IPS-NIHi11 (cell line): ENCODE results near the gene ZFAND2B.

ENCODE experiments used
- DNase-seq: peaks from one replicate; pipeline ENCODE4 v3.0.0; 2012; ENCODE audit warnings: mixed read lengths, low spot score

Gene ZFAND2B

DNA sequence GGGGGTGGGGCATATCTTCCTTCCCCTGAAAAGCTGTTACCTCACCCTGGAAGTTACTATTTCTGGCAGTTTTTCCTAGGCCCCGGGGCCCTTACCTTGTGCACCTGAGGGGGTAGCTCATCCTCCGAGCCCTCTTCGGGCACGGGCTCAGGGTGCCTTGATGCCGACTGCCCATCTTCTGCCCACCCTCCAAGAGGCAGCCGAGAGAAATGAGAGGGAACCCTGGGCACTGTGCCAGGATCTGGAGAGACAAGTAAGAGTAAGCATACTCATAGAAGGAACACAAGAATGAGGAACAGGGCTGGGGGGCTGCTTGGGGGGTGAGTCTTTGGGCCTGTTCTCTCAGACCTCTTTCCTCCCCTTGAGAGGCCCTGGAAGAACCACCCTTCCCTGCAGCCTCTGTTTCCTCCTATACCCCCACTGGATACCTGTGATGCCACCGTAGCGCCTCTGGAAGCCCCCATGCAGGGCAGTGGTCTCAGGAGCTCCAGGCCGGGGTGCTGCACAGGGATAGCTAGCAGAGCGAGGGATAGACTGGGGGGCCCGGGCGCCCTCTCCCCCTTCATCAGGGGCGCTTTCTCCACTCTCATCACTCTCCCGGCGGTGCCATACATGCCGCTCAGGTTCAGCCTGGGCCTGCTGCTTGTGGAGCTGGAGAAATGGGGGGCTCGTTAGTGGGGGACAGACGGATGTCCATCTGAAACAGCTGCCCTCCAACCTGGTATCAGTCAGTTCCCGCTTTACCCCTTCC lies 14.2 kb downstream of the ZFAND2B start:
- no peak for DNase-seq

DNA sequence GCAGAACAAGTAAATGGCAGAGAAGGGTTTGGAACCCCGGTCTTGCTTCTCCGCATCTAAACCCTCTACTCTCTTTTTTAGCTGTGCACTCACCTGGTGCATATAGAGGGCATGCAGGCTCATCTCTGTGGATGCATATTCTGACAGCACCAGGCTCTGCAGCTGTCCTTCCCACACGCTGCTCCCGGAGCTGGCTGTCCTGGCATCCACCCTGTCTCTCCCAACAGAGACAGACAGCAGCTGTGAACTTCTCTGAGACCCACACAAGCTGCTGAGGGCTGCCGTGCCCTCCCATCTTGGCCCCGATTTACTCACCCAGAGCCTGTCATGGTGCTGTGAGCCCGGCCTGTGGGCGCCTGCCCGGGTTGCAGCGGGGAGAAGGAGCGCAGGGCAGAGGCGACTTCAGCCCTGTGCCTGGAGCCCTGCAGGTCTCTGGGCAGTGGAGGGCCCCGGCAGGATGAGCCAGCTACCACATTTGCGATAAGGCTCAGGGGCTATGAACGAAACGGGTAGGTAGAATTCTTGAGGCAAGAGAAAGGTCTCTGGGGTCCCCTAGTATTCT lies 15.5 kb downstream of the ZFAND2B start:
- no peak for DNase-seq

DNA sequence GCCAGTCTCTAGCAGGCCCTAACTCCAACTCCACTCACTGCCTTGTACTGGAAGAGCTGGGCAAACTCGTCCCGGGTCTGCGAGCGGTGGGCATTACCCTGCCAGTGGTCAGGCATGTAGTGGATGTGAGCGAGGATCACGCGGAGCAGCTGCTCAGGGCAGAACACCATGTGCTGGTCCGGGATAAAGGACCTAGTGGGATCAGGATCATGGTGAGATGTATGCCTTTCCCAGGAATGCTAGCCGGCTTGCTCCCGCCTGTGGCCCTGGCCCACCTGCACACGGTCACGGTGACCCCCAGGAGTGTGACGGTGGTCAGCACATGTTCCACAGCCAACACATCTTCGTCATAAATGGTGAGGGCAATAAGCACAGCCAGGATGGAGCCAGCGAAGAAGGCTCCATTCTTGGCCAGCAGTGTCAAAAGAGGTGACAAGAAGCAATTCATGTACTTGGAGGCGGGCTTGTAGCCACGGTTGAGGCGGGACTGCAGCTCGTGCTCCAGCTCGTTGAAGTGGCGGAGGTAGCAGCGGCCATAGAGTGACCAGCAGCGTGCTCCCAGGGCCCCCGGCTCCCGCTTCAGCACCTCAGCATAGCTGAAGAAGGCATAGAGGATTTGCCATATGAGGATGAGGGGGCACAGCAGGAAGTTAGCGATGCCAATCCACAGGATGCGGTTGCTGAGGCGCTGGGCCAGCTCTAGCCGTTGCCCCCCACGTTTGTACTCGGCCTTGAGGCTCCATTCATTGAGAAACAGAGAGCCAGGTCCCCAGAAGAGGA lies 17.4 kb downstream of the ZFAND2B start:
- DNase-seq = no peak

DNA sequence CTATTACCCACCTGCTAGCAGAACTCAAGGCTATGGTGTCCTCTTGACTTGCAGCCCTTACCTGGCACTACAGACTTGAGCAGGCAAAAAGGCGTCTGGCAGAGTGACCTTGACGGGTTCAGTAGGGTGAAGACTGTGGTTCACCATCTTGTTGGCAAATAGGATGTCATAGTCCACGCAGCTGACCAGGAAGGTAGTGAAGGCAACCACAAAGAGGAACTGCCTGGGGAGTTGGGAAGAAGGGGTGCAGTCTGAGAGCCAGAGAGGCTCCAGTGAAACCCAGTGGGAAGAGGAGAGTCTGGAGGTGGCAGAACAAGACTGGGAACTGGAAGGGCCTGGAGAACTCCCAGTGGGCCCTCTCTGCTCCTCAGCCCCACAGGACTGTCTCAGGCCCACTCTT lies 18.8 kb downstream of the ZFAND2B start:
- DNase-seq = no peak

DNA sequence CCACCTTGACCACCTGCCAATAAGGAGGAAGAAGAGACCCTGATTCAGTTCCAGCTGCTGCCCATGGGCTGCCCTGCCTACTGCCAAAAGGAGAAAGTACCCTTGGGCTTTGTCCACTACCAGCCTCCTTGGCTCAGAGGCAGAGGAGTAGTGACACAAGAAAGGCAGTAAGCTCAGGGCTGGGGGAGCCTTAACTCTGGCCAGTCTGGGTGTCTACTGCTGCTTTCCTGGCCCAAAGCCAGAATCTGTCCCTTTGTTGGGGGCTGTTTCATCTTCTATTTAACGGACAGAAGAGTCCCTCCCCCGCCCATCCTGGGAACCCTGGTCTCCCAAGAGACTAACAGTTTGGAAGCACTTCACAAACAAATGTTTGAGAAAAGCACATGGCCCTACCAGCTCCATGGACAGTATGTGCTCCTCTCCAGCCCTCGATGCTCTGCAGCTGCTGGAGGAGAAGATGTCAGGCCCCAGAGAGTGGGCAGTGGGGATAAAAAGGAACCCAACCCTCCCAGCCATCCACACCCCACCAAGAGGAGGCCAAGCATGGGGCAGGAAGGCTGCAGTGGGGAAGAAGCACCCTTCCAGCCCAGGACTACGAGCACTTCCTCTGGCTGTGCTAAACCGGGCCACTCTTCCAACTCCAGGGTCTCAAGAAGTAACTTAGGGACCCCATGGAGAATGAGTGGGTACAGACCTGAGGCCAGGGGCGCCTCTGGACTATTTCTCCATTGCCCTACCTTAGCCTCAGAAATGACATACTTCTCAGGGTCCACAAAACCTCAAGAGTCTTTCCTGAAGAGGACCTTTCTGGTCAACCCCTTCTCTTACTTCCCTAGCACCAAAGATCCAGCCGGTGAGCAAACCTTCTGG lies 21.7 kb downstream of the ZFAND2B start:
- DNase-seq = no peak

DNA sequence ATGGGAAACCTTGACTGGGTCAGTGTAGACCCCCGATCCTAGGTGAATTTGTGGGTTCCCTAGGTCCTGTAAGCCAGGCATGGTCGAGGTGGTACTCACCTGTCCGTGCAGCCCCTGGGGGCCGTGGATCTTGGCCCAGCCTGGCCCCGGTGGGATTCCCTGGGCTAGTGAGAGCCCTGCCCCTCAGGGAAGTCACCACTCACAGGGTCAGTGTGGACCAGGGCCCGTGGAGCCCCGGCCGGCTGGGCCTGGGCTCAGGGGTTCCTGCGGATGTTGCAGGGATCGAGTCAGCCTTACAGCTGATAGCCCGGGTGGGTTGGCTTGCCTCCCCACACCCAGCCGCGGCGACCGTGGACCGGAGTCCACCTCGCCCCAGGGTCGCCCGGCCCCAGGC lies 22.3 kb downstream of the ZFAND2B start:
- DNase-seq = no peak

DNA sequence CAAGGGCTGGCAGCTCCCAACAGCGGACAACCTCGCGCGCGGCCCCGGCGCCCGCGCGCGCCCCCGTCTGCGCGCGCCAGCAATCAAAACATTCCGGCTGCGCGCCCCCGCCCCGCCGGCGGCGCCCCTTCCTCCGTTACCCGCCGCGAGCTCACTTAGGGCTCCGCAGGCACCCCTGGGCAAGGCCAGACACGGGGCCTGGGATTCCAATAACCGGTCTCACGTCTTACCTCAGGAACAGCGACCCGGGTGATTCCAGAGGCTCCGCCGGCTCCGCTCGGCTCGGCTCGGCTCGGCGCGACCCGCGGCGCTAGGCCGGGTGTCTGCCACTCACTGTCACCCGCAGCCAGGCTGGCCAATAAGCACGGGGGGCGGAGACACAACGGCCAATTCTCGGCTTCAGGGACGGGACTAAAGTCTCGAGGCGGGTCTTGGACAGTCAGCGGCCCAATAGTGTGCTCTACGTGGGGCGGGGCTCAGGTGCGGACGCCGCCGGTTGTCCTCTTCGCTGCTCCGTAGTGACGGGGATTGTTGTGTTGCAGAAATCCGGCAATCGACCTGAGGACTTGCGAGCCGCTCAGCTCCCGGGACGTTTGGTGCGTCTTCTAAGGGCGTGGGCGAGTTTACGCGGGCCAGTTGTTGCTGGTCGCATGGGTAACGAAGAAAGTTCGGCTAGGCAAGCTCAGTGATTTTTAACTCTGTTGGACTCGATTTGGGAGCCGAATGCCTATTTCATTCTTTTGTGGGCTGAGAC lies 22.9 kb downstream of the ZFAND2B start, which contains the start of the genes ANKZF1 and ATG9A:
Gene ANKZF1 (plus strand): TSS at position 502 of the 754 bp plus-strand sequence. CDS start 452 bp downstream, outside the sequence.
Gene ATG9A (minus strand): TSS at position 332 of the 754 bp plus-strand sequence. CDS start 1,612 bp downstream, outside the sequence.
- DNase-seq = peak; percentile 99

DNA sequence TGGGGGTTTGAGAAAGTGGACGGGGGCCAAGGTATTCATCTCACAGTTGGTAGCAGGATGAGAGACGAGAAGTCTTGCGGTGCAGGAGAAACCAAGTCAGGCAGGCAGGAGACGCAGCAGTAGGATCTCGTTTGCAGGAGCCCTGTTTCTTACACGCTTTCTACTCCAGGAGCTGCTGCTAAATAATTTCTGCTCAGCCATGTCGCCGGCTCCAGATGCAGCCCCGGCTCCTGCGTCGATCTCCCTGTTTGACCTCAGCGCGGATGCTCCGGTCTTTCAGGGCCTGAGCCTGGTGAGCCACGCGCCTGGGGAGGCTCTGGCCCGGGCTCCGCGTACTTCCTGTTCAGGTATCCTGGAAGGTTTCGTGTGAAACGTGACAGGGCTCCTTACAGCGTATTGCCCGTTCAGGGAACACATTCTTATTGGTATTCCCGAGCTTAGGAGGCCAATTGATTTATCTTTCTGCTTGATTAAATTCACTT lies 23.5 kb downstream of the ZFAND2B start:
- DNase-seq = peak; percentile 56

DNA sequence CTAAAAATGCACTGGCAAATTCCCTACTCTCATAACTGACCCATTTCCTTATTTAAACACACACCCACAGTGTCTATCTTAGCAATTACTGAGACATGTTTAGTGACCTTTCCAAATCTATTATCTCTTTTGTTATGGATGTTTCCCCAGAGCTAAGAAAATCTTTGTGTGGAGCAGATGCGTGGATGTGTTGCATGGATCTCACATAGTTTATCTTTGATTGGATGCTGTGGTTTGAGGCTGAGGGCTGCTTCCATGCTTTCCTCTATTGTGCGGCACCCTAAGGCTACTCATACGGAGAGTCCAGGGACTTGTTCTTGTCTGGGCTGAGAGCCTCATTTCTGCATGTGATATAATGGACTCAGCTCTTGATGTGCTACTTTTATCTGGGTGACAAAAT lies 27.7 kb downstream of the ZFAND2B start:
- no peak for DNase-seq

DNA sequence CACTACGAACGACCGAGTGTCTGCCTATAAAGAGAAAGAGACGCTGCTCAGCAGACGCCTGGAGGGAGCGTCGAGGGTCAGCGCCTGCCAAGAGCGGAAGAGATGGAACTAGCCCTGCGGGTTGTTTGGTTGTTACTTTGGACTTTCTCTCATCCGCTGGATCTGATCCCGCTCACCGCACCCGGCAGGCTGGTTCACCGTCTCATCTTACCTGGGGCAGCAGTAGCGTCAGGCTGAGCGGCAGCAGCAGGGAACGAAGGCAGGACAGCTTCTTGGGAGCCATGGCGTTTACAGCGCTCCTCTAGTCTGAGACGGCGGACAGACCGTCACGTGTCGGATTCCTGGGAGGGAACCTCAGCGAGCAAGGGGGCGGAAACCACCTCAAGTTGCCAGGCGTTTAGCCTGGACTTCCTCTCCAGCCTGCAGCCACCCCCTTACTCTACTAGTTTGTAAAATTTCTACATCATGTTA lies 36.7 kb downstream of the ZFAND2B start:
- no peak for DNase-seq

DNA sequence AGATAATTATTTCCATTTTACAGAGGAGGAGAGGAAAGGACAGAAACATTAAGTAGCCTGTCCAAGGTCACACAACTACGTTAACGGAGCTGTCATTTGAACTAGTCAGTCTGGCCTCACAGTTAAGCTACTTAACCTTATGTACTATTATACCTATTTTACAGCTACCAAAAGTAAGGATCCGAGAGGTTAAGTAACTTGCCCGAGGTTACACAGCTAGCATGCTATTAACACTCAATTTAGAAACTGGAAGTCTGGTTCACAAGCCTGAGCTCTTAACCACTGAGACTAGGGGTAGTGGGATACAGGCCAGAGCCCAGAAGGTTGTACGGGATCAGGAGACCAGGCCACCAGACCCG lies 38.2 kb downstream of the ZFAND2B start:
- DNase-seq = no peak

DNA sequence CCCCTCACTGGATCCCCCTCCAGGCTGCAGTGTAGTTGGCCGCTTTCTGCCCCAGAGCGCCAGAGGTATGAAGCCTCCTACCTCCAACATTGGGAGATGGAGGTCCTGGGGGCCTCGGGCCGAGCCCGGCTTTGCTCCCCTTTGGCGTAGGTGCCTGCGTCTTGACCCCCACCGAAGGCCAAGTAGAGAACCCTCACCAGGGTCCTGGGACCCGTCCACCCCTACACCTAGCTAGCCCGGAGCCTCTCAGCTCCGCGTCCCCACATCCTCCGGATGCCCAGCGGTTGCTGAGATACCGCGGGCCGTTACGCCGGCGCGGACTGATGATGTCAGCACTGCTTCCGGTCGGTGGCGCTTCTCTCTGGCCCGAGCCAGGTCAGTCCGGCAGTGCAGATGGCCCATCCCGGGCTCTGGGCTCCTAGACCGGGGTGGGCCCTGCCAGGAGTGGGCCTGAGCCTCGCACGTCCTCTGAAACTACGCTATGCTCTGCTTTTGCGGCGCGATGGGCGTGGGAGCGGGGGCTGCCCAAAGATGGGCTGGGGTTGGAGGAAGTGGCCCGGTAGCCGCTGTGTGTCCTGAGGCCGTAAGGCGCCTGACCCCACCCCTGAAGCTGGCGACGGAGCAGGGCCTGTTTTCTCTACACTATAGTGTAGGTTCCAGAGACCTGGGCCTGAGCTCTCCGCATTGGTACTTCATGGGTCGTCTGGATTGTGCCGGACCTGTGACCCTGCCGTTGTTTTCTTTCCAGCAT lies 38.7 kb downstream of the ZFAND2B start, which contains the start of the genes GLB1L and STK16:
Gene GLB1L (minus strand): TSS at position 297 of the 751 bp plus-strand sequence. CDS start 1,871 bp downstream, outside the sequence.
Gene STK16 (plus strand): TSS at position 332 of the 751 bp plus-strand sequence. CDS start 521 bp downstream, outside the sequence.
- DNase-seq = peak; percentile 98

DNA sequence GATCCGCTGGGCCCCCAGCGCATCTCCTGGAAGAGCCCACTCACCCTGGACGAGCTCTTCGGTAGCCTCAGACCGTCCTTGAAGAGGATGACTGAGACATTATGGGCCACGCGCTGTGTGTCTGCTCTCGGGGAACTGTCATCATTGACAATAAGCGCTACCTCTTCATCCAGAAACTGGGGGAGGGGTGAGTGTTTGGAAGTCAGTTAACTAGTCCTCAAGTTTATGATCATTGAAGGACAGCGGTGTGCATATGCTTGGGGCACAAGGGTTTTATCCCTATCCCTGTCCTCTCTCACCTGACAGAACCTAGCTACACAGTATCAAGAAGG lies 39.3 kb downstream of the ZFAND2B start:
- DNase-seq = no peak

DNA sequence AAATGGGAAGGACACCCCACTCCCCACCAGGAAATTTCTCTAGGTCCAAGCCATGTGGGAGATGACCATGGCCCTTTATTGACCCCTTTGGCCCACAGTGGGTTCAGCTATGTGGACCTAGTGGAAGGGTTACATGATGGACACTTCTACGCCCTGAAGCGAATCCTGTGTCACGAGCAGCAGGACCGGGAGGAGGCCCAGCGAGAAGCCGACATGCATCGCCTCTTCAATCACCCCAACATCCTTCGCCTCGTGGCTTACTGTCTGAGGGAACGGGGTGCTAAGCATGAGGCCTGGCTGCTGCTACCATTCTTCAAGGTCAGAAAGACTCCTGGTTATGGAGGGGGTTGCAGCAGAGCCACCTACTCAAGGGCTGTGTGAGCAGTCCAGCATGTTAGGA lies 40.0 kb downstream of the ZFAND2B start:
- DNase-seq = no peak

DNA sequence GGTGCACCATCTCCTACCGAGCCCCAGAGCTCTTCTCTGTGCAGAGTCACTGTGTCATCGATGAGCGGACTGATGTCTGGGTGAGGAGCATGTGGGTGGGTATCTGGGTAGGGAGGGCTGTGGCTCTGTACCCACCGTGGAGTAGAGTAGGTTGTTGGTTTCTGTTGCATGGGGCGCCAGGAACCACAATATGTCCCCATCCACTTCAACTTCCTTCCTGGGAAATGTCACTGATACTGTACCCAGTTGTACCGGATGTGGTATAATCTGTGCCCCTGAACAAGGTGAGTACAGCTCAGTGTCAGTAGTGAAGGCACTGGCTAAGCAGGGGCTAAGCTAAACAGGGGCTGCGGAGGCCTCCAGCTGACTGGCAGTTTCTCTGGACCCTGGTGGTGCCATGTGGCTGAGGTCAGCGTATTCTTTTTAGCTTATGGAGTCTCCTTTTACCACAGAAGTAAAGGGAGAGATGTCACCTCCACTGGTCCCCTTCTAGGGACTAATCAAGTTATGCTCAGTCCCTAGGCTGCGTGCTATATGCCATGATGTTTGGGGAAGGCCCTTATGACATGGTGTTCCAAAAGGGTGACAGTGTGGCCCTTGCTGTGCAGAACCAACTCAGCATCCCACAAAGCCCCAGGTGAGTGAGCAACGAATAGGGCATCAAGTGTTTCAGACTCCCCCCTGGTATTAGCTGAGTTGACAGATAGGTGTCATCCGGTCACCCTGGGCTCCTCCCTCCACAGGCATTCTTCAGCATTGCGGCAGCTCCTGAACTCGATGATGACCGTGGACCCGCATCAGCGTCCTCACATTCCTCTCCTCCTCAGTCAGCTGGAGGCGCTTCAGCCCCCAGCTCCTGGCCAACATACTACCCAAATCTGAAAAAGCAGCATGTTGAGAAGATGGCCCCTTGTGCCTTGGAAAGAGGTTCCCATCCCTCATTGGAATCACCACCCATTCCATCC lies 41.4 kb downstream of the ZFAND2B start:
- no peak for DNase-seq

DNA sequence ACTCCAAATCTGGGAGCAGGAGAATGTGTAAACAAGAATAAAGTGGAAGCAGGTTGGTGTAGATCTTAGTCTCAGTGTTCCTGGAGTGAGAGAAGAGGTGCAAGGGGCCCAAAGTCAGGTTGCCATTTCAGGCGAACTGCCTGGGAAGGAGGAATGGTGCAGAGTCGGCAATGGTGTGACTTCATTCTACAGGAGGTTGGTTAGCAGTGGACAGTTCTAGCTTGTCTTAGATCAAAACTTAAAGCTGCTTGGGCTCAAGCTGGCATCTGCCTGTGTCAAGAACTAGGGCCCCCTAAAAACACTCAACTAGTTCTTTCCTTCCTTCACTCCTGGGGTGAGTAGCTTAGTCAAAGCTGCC lies 42.2 kb downstream of the ZFAND2B start:
- no peak for DNase-seq

DNA sequence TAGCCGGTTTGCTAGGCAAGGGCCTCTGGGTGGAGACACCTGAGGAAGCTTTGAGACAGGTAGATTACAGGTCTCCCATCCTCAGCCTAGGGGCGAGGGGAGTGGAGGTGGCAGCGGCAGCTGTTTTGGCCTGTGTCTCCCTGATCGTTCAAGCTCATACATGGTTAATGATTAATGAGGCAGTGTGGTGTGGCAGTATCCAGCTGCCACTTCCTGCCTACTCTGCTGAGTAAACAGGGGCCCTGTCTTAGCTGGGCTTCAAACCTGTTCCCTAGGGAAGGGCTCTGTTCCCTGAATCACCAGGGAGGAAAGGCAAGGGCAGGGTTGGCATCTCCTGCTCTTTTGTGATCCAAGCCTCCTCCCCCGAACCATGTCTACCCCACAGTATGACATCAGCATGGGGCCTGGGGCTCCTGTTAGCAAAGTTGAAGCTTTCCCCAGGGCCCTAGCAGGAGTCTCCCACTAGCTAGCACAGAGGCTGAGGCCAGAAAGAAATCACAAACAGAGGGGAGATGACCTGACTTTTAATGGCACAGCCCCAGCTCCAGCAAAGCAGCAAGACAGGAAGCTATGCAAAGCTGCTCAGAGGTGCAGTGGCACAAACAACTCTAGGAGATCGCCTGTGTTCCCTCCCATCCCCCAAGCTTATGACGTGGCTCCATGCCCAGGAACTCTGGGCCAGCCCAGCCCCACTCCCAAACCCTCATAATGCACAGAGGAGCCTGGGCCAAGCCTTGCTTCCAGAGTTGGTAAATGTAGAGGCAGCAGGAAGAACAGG lies 42.8 kb downstream of the ZFAND2B start:
- no peak for DNase-seq
